NCI-H1417 (cell line): ENCODE measurements around the gene KCNT2.
"Not testable (repeated sequence)": the region's sequence is repeated elsewhere in the genome, so short reads cannot be mapped to it uniquely, and the experiment has no call there.

ENCODE experiments used
- DNase-seq, 3 experiments: peaks; one replicate each; lab custom pipeline; 2025; lab: John Stamatoyannopoulos, UW

Gene KCNT2

DNA sequence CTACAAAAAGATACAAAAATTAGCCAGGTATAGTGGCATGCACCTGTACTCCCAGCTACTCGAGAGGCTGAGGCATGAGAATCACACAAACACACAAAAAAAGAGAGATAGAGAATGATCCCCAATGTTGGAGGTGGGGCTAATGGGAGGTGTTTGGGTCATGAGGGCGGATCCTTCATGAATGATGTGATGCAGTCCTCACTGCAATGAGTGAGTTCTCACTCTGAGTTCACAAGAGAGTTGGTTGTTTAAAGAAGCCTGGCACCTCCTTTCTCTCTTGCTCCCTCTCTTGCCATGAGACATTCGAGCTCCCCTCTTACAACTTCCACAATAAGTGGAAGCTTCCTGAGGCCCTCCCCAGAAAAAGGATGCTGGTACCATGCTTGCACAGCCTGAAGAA is 17.3 kb downstream of the KCNT2 start:
- no peak for DNase-seq

DNA sequence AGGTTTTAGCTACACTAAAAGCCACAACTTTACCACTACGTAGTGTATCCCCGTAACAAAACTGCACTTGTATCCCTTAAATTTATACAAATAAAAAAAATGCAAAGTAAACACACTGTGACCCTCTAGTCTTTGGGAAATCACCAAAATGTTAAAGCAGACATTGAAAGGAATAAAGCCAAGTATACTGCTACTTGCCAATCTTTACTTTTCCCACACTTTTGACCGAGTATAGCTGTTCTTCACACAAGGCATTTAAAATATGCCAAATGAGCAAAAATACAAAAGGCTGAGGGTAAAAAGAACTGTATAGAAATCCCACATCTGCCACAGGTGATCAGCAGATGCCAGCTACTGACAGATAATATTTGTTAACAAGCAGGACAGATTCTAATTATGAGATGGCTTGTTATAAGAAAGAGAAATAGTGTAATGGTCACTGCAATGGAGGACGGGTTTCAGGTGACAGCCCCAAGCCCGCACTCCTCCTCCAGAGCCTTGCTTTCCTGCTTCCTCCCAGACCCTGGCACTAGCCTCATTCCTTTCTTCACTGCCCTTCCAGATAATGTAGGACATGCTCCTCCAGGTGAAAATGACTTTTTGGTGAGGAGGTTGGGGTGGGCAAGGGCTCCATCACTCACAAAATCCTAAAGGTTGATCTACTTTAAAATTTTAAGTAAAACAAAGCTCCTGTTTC is 18.1 kb downstream of the KCNT2 start:
- DNase-seq = no peak

DNA sequence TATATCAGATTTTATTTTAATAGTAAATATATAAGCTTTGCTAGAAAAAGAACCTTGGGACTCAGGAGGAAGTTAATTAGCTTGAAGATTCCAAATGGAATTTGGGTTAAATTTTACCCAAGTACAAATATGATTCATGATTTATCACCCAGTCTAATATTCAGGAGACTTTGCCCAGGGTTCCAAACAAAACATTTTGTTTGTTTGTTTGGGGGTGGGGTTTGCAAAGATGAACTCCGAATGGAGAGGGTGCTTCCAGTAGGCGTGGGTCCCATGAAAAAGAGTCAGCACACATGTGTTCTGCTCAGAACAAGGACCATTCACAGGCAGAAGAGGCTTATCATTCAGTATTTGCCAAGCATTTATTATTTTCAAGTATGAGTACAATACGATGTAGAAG is 23.5 kb downstream of the KCNT2 start:
- DNase-seq = no peak

DNA sequence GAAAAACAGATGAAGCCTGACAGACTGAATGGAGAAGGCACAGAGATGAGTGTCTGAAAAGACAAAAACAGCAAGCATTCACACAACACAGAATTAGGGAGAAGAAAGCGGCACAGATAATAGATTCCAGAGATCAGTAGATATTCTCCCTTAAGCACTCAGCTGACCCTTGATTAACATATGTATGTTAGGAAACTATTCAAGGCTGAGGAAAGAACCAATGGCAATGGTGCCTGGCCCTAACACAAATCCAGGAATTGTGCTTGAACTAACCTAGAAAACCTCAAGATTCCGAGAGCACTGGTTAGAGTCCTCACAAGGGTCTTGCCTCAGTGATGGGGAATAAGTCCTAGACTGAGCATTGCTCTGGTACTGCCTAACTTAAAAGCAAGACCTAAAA is 30.9 kb downstream of the KCNT2 start:
- DNase-seq = no peak

DNA sequence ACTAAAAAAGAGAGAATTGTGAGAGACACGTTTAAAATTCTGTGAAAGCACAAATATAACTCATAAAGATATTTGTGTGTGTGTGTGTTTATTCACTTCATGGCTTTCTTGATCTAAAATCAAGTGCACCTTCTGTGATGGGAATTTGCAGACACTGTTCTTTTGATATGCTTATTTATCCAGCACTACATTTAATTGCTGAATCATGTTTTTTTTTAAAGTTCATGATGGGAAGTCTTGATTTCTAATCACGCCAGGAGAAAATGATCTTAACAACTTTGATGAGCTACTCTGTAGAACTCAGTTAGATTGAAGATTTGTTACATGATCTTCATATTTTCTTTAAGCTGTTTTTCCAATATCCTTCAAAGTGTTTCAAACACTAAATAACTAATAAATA is 35.0 kb downstream of the KCNT2 start:
- DNase-seq = no peak

DNA sequence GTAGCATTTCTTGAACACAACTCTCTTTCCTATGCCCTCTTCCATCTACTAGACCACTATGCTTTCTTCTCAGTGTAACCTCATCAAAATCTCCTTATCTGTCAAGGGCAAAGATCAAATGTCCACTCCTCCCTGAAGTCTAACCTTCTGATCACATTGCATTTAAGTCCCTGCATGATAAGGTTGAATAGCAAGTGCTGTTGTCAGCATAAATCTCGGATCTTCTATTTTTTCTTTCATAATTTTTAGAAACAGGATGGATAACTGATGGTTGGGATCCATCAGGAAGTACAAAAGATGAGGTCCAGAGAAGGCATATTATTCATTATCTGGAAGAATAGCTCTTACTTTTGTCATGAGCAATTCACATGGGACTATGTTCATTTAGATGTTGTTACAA is 41.0 kb downstream of the KCNT2 start:
- DNase-seq = no peak

DNA sequence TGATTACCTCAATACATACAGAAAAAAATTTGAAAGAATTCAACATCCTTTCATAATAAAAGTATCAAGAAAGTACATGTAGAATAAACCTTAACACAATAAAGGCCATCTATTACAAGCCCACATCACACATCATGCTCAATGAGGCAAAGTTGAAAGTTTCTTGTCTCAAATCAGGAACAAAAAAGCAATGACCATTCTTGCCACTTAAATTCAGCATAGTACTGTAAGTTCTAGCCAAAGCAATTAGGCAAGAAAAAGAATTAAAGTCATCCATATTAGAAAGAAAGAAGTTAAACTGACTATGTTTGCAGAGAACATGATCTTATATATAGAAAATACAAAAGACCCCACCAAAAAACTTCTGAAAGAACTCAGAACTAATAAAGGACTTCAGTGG is 44.5 kb downstream of the KCNT2 start:
- DNase-seq = no peak

DNA sequence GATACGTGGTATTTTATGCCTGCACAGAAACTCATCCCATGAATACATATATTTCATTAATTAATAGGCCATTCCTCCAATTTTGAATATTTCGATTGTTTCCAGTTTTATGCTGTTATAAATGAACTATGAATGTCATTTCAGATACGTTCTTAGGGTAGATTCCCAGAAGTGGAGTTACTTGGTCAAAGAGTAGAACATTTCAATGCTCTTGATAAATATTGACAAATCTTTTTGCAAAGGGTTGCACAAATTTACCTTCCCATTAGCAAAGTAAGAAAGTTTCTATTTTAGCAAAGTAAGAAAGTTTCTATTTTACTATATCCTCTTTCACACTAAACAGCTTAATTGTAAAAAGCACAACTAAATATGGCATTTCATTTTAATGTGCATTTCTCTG is 48.9 kb downstream of the KCNT2 start:
- DNase-seq = no peak

DNA sequence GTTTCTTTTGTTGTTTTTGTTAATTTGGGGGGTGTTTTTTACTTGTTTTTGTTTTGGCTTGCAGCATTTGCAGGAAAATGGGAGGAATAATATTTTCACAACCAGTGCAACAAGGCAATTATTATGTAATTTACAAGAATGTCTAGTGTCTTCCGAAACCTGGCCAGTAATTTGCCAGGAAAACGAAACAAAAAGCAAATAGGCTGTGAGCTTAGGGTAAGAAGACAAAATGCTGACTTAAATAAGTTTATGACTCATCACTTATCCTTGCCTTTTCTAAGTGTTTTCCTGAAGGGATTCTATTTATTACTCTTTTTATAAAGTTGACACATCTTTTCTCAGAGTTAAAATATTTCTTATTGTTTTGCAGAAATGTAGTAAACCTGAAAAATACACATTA is 49.8 kb downstream of the KCNT2 start:
- DNase-seq = peak in 2 of 3 experiments; percentile 7 to 53

DNA sequence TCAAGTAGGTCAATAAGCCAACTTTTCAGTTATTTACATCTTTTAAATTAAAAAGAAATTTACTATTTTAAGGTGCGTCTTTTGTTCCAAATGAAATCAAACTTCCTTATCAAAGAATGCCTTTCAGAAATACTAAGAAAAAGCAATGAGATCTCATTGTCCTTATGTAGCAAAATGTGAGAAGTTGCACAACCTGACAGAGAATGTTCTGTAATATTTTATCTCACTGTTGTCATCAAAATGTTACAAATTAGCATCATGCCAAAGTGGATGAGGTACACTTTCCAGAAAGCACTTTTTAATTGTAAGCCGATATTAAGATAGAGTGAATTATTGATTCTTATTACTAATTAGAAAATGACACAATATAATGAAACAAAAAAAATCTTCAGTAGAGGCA is 50.4 kb downstream of the KCNT2 start:
- DNase-seq = no peak

DNA sequence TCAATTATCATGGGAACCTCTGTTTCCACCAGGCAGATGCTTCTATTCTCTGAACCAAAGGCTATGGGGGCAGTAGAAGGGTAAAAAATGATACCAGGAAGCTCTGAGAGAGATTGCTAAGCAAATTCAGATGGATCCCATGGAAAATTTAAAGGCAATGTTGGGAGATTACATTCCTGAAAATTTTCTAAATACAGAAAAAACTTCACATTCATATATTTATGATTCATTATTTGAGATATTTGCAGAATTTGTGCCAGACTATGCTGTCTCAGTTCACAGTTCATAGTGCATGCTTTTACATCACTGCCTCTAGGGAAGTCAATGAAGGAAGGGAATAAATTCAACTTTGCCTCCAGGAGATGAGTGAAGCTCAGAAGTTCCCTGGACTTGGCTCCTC is 57.5 kb downstream of the KCNT2 start:
- no peak for DNase-seq

DNA sequence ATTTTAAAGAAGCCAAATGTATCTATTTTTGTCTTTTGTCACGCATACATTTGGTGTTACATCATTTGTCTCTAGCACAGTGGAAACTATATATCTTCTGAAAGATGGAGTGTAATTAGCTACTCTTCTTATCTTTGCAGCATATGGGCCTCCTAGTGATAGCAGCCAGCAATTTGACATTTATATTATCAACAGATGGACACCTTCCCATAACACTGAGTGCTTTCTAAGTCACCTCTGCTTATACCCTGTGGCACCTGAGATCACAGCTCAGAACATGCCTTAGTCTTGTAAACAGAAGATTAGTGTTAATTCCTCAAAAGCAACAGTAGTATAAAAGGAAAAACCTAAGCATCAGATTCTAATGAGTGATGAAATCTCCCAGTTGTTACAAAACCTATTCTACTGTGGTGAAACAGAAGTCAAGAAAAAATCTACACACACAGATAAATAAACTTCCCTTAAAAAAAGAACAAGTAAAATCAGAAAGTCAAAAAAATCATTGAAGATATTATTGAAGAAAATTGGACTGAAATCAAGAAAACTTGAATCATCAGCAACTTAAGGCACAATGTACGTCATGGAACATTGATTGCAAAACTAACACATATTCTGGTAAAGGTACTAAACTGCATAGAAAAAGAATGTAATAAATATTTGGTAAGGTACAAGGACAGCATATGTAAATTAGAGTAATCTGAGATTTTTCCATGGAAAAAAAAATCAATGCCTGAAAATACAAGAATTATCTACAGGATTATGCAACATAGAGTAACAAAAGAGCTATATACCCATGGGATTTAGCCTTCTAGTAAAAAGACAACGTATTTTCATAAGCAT is 61.7 kb downstream of the KCNT2 start:
- DNase-seq = no peak

DNA sequence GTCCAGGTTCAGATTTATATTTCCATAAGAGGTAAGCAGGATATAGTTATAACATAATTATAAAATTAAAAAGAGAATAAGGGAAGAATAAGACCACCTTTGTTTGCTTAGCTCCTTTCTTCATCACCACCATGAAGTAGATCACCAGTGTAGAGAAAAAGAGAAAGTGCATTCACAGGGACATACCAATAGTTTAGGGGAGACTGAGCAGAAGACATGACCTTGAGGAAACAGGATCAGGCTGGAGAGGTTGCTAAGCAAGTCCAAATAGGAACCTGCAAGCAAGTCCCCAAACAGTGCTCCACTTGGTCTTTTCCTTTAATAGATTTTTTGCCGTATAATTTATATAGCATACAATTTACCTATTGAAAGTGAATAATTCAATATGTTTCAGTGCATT is 63.0 kb downstream of the KCNT2 start:
- no peak for DNase-seq

DNA sequence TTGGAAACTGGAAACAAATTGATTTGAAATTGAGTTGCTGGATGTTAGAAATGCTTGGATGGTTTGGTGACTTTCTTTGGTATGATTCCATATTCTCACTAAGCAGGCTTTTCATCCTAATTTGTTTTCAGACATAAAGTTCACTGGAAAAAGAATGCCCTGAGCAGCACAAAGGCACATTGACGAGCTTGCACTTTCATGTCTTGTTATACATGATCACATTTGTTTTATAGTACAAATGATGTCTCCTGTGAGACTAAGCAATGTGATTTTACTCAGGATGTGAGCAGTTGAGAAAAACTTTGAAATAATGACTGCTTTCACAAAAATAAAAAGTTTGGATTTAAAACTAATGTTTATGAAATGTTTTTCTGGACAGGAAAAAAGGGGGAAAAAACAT is 63.6 kb downstream of the KCNT2 start:
- DNase-seq = peak in 1 of 3 experiments; percentile 22

DNA sequence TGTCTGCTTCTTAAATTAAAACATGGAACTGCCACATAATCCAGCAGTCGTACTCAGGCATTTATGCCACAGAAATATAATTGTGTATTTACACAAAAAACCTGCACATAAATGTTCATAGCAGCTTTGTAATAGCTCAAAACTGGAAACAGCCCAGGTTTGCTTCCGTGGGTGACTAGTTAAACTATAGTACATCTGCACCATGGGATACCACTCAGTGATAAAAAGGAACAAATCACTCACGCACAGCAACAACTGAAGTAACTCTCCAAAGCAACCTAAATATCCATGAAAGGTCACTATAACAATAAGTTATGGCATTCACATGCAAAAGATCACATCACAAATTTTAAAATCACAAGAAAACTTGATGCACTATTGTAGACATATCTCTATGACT is 64.4 kb downstream of the KCNT2 start:
- DNase-seq = peak in 2 of 3 experiments; percentile 12 to 78

DNA sequence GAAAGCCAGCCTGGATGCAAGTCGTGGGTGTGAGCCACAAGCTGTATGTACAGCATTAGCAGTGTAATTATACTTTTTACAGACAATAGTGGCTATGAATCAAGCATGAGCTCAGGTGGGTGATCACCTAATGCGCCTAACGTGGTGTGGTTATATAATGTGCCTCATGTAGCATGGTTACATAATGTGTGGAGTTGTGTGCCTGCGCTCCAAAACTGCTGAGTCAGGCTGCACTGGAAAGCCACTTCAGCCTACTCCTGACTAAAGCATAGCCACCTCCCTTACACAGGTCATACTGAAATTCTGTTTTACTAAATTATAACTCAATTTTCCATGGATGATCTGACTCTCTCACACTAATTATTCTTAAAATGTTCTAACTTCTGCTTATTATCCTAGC is 69.8 kb downstream of the KCNT2 start:
- no peak for DNase-seq

DNA sequence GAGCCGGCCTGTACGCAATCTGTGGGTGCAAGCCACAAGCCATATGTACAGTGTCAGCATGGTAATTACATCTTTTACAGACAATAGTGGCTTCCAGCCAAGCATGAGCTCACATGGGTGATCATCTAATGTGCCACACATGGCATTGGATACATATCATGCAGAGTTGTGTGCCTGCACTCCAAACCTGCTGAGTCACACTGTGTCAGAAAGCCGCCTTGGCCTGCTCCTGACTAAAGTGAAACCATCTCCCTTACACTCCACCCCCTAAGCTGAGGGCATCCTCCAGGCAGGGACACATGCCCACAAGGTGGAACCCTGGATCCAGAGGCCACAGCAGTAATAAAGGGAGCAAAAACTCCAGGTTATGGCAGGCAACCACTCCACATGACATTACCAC is 72.5 kb downstream of the KCNT2 start:
- DNase-seq = peak; percentile 15 to 30 (median 16)

DNA sequence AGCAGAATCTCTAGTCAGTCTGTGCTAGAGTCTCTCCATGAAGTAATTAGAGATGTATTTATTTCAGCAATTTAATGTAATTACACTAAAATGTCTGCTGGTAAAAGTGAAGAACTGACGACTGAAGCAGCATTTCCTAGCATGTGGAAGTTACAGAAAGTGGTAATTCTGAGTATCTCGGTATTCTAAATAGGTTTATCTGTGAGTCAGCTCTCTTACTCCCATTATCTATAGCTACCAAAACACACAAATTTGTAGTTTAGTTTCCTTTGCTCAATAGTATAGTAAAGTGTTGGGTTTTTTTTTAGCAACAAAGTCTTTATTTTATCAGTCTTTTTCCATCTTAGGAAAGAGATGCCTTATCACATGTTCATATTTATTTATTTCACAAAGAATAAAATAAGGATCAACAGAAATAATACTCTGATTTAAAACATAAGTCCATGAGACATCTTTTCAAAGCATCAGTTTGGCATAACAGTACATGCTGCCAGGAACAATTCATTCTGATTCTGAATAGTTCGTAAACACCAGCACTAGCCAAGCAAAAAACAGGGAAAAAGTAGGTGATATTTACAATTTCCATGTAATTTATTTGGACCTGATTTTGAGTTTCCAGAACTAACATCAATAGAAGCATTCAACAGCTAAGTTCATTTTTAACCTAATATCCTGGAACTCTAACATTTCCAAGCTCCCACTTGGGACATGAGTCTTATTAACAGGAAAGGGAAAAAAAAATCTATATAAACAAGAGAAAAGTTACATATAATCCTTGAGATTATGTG is 76.3 kb downstream of the KCNT2 start:
- DNase-seq = no peak

DNA sequence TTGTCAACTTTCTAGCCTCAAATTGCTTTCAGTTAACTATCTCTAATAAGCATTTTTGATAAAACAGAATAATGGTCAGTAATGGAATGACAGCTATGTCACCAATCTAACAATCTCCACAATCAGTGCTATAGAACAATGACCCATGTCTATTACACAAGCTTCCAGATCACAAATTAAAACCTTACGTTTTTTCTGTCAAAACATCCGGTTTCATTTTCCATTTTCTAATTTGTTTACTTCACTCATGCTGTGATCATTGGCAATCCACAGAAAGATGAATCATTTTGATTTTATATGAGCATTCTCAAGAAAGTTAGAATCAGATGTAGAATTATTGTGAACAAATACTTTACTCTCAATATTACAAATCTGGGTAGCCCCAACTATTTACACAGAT is 80.3 kb downstream of the KCNT2 start:
- no peak for DNase-seq

DNA sequence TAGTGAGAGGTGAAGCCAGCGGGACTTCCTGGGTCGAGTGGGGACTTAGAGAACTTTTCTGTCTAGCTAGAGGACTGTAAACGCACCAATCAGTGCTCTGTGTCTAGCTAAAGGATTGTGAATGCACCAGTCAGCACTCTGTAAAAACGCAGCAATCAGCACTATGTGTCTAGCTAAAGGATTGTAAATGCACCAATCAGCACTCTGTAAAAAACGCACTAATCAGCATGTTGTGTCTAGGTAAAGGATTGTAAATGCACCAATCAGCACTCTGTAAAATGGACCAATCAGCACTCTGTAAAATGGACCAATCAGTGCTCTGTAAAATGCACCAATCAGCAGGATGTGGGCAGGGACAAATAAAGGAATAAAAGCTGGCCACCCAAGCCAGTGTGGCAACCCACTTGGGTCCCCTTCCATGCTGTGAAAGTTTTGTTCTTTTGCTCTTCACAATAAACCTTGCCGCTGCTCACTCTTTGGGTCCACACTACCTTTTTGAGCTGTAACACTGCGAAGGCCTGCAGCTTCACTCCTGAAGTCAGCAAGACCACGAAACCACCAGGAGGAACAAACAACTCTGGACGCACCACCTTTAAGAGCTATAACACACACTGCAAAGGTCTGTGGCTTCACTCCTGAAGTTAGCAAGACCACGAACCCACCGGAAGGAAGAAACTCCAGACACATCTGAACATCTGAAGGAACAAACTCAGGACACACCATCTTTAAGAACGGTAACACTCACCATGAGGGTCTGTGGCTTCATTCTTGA is 85.5 kb downstream of the KCNT2 start:
- DNase-seq = not testable (repeated sequence)

DNA sequence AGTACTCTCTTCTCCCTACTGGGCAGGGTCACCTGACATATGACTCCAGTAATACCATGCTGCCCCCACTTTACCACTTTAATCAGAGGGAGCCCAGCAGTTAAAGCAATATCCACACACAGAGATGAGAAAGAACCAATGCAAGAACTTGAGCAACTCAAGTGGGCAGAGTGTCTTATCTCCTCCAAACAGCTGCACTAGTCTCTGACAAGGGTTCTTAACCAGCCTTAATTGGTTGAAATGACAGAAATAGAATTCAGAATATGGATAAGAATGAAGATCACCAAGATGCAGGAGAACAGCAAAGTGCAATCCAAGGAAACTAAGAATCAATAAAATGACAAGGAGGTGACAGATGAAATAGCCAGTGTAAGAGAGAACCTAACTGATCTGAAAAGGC is 91.0 kb downstream of the KCNT2 start:
- no peak for DNase-seq

DNA sequence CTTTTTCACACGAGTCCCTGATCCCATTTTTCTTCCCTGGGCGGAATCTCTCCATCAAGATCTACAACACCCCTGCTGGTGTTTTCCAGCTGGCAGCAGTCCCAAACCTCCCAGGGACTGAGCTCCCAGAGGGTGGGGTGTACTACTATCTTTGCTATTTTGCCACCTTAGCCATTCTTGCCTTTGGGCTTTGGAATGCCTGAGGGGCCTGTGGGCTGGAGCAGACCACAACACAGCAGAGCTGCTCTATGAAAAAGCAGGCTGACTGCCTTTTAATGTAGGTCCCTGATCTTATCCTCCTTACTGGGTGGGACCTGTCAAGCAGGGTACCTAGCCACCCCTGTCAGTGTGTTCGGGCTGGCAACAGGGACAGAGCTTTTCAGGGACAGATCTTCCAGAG is 91.9 kb downstream of the KCNT2 start:
- DNase-seq = no peak
